ENCODE results near the gene GCKR. TPM values are rescaled to one million over a fixed set of nuclear protein-coding genes. Genes with fewer than 3 reads are reported as not detected.

GCKR gene
- total RNA-seq, result not detected in 2 replicates

GRCh38 chr2:27496357-27497287 lies at the start of gene GCKR:
Gene GCKR, plus strand, starts transcription at chr2:27496839. Its CDS starts 66 bp downstream, at chr2:27496905.

GRCh38 chr2:27489498-27490397 lies 6.9 kb upstream of the GCKR start, which contains the start of gene IFT172:
Gene IFT172, minus strand, starts transcription at chr2:27489743. Its CDS starts 90 bp downstream, at chr2:27489653.

GRCh38 chr2:27494944-27495554 lies 1.6 kb upstream of the GCKR start, which contains the start of gene FNDC4:
Gene FNDC4, minus strand, starts transcription at chr2:27495200. Its CDS starts 521 bp downstream, at chr2:27494679.

Other genes with a start within 250 kb of the GCKR start
- gene SLC30A3, start 233.8 kb upstream of the GCKR start, total RNA-seq, result not detected in 2 replicates
- gene DNAJC5G, start 221.4 kb upstream of the GCKR start, total RNA-seq, result not detected in 2 replicates
- 0.24 and 0.43 TPM in 2 replicates for gene TRIM54, start 214.4 kb upstream of the GCKR start, total RNA-seq
- gene UCN, start 188.4 kb upstream of the GCKR start, total RNA-seq, result 0.48 and 0.85 TPM in 2 replicates
- 33.3 and 52.4 TPM in 2 replicates for gene MPV17, start 173.7 kb upstream of the GCKR start, total RNA-seq
- gene GTF3C2, start 140.1 kb upstream of the GCKR start, total RNA-seq, result 26.0 and 31.3 TPM in 2 replicates
- 19.0 and 22.7 TPM in 2 replicates for gene EIF2B4, start 126.5 kb upstream of the GCKR start, total RNA-seq
- 125 and 136 TPM in 2 replicates for gene SNX17, start 126.2 kb upstream of the GCKR start, total RNA-seq
- gene ZNF513, start 116.1 kb upstream of the GCKR start, total RNA-seq, result 4.5 and 8.9 TPM in 2 replicates
- 77.2 and 99.3 TPM in 2 replicates for gene PPM1G, start 87.2 kb upstream of the GCKR start, total RNA-seq
- 67.1 and 95.7 TPM in 2 replicates for gene NRBP1, start 68.2 kb upstream of the GCKR start, total RNA-seq
- 28.0 and 28.6 TPM in 2 replicates for gene KRTCAP3, start 54.5 kb upstream of the GCKR start, total RNA-seq
- gene IFT172, start 7.1 kb upstream of the GCKR start, total RNA-seq, result 3.8 and 5.8 TPM in 2 replicates
- gene FNDC4, start 1.6 kb upstream of the GCKR start, total RNA-seq, result 9.0 and 16.9 TPM in 2 replicates
- gene ZNF512, start 86.2 kb downstream of the GCKR start, total RNA-seq, result 3.2 and 8.7 TPM in 2 replicates
- 0.85 and 1.9 TPM in 2 replicates for gene CCDC121, start 132.2 kb downstream of the GCKR start, total RNA-seq
- 36.9 and 51.8 TPM in 2 replicates for gene GPN1, start 132.2 kb downstream of the GCKR start, total RNA-seq
- 17.1 and 19.4 TPM in 2 replicates for gene SUPT7L, start 166.8 kb downstream of the GCKR start, total RNA-seq
- 23.2 and 27.7 TPM in 2 replicates for gene SLC4A1AP, start 167.1 kb downstream of the GCKR start, total RNA-seq